Esophagus squamous epithelium (tissue), 4 donors: ENCODE results near the gene FLYWCH1.

Experiments
- POLR2A ChIP-seq, 4 donors: fragments of 450-650 bp; IDR thresholded peaks; one replicate each; pipeline ENCODE4 v1.6.1; 2017; ENCODE audit warnings: antibody characterized with exemption in 4 of 4, mild to moderate bottlenecking in 4 of 4, moderate library complexity in 3 of 4
- TF ChIP-seq, protein P1 (sequence below), 6 experiments: fragments of 450-650 bp in 4 of 6; fragments of 200-600 bp in 2 of 6; sonication (generic) in 2 of 6; IDR thresholded peaks; one replicate each; pipeline ENCODE4 v1.5.1; 2016 to 2019; ENCODE audit warnings: antibody characterized with exemption in 6 of 6, mild to moderate bottlenecking in 4 of 6, moderate library complexity in 4 of 6

DNA sequence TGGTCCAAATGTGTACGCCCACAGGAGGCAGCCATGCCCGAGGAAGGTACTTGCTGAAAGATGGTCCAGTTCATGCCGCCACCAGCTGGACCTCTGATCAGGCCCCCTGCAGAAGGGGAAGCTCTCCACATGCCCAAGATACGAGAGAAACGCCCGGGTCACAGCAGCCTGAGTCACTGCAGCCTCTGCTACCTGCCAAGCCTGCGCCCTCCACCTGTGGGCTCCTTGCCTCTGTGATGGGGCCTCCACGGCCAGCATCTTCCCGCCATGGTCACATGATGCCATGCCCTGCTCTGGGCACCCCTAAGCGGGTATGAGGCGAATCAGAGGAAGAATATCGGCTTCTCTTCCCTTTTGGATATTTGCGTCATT is 38.6 kb downstream of the FLYWCH1 start:
- no peak for TF ChIP-seq POLR2A (IDR thresholded peaks at IDR 0.05)
- TF ChIP-seq, protein P1, sequence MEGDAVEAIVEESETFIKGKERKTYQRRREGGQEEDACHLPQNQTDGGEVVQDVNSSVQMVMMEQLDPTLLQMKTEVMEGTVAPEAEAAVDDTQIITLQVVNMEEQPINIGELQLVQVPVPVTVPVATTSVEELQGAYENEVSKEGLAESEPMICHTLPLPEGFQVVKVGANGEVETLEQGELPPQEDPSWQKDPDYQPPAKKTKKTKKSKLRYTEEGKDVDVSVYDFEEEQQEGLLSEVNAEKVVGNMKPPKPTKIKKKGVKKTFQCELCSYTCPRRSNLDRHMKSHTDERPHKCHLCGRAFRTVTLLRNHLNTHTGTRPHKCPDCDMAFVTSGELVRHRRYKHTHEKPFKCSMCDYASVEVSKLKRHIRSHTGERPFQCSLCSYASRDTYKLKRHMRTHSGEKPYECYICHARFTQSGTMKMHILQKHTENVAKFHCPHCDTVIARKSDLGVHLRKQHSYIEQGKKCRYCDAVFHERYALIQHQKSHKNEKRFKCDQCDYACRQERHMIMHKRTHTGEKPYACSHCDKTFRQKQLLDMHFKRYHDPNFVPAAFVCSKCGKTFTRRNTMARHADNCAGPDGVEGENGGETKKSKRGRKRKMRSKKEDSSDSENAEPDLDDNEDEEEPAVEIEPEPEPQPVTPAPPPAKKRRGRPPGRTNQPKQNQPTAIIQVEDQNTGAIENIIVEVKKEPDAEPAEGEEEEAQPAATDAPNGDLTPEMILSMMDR (IDR thresholded peaks at IDR 0.05), result no peak
